Measurements from ENCODE around the gene BAZ1A. TPM values are rescaled to one million over a fixed set of nuclear protein-coding genes. Genes with fewer than 3 reads are reported as not detected.

Gene BAZ1A
- total and polyA plus RNA-seq, 2 of the 8 experiments (the other 6 are each of a cell fraction or from before 2014, with no cell fraction given), result 8.0 to 23.1 TPM

DNA sequence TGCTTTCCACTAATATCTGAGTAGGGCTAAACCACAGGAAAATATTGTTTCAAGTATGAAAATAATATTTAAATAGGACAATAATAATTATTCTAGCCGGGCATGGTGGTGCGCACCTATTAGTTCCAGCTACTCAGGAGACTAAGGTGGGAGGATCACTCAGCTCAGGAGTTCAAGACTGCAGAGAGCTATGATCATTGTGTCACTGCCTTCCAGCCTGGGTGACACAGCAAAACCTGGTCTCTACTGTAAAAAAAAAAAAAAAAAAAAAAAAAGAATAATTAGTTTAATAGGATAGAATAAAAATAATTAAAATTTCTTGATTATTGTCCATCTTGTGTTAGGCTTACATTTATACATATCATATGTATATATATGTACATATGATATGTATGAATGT lies 38.5 kb upstream of the BAZ1A start:
- Histone ChIP-seq H3K4me2 (ENCODE audit: insufficient read depth in 1 of 2, low read depth in 2 of 2, low read length in 2 of 2) (no peak overlapping the region), H2BK120ac (replicated peaks; ENCODE audit: low read depth, low read length) (no peak overlapping the region), H3K14ac (ENCODE audit: insufficient read length) (no peak overlapping the region), H3K18ac (ENCODE audit: extremely low read depth, low read length) (no peak overlapping the region), H3K27me3 (replicated peaks in 1 of 4; ENCODE audit: control insufficient read depth in 3 of 4, extremely low read depth in 1 of 4, insufficient read depth in 3 of 4, low read length in 3 of 4) (no peaks in the 10 kb centered on the region), H2BK5ac (ENCODE audit: low read depth, low read length) (no peak overlapping the region), H2BK12ac (ENCODE audit: low read depth, low read length) (no peak overlapping the region), H3K23me2 (ENCODE audit: low read depth, low read length) (no peaks in the 10 kb centered on the region), H3K9ac (replicated peaks in 1 of 4; ENCODE audit: extremely low read depth in 1 of 4, low read depth in 3 of 4, low read length in 3 of 4) (no peak overlapping the region), H4K20me1 (replicated peaks in 1 of 2; ENCODE audit: control insufficient read depth in 1 of 2, insufficient read depth in 2 of 2, low read length in 2 of 2) (no peaks in the 10 kb centered on the region), H3K79me2 (ENCODE audit: control insufficient read depth in 1 of 2, insufficient read depth in 2 of 2, low read length in 2 of 2) (no peaks in the 10 kb centered on the region), H3K9me3 (ENCODE audit: insufficient read depth in 2 of 2, low read depth in 1 of 2, low read length in 1 of 2) (no peaks in the 10 kb centered on the region), H2AK5ac (ENCODE audit: low read depth, low read length) (no peak overlapping the region), H3K23ac (ENCODE audit: insufficient read length) (no peak overlapping the region), H3K4me1 (replicated peaks in 1 of 4; ENCODE audit: control insufficient read depth in 3 of 4, insufficient read depth in 4 of 4, low read length in 3 of 4) (no peaks in the 10 kb centered on the region), H3K27ac (ENCODE audit: low read depth, low read length) (no peak overlapping the region), H3K36me3 (ENCODE audit: control insufficient read depth in 2 of 4, insufficient read depth in 4 of 4, low read length in 3 of 4) (no peaks in the 10 kb centered on the region), H4K8ac (ENCODE audit: extremely low read depth, insufficient read depth, low read length) (no peak overlapping the region), H4K5ac (ENCODE audit: insufficient read length, low read depth, low read length) (no peak overlapping the region), H2BK15ac (ENCODE audit: low read length) (no peak overlapping the region), H2AFZ (ENCODE audit: low read length) (no peak overlapping the region), H3K4ac (replicated peaks; ENCODE audit: insufficient read length, low read depth, low read length) (no peak overlapping the region), H2BK20ac (ENCODE audit: low read length) (no peak overlapping the region), H3K79me1 (ENCODE audit: low read depth, low read length) (no peaks in the 10 kb centered on the region), H3K4me3 (ENCODE audit: extremely low read depth in 1 of 4, insufficient read depth in 2 of 4, low read depth in 3 of 4, low read length in 4 of 4) (no peak overlapping the region), H3K56ac (replicated peaks; ENCODE audit: insufficient read length, low read depth, low read length) (no peak overlapping the region), H4K91ac (replicated peaks; ENCODE audit: insufficient read length, low read length) (no peak overlapping the region)
- POLR2A ChIA-PET (ENCODE audit: partially characterized antibody), result no interaction called here
- no peak for DNase-seq (ENCODE audit: low read depth in 1 of 2, low spot score in 2 of 2)
- CTCF ChIA-PET (ENCODE audit: partially characterized antibody), result no interaction called here
- FAIRE-seq, result no peak
- 96% methylated on average over 2 of the region's 2 CpGs; no CpG with 5 or more reads in 1 of the 2 experiments for WGBS, 2 experiments (ENCODE audit: extremely low coverage in 1 of 2, insufficient coverage in 1 of 2, insufficient read length in 1 of 2, insufficient replicate concordance in 2 of 2, low coverage in 1 of 2, low lambda C conversion rate in 2 of 2, missing lambda C conversion rate in 1 of 2)
- TF ChIP-seq, protein P1, sequence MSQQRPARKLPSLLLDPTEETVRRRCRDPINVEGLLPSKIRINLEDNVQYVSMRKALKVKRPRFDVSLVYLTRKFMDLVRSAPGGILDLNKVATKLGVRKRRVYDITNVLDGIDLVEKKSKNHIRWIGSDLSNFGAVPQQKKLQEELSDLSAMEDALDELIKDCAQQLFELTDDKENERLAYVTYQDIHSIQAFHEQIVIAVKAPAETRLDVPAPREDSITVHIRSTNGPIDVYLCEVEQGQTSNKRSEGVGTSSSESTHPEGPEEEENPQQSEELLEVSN (IDR thresholded peaks at IDR 0.05), result no peak
- no peak for TF ChIP-seq NANOG (IDR thresholded peaks at IDR 0.05; ENCODE audit: insufficient read depth, low read depth, low read length, poor library complexity, severe bottlenecking)
- TF ChIP-seq SIN3A (conservative IDR thresholded peaks at IDR 0.05 in 1 of 2, IDR thresholded peaks at IDR 0.05 in 1 of 2; ENCODE audit: low read depth in 1 of 2, low read length in 2 of 2), result no peak
- no peak for TF ChIP-seq CBX5 (IDR thresholded peaks at IDR 0.05; ENCODE audit: low read depth, low read length)
- no peak for TF ChIP-seq SP1 (IDR thresholded peaks at IDR 0.05; ENCODE audit: low read depth, low read length)
- no peak for TF ChIP-seq CTBP2 (IDR thresholded peaks at IDR 0.05; ENCODE audit: borderline replicate concordance, insufficient read depth, insufficient read length, low read length)
- TF ChIP-seq, protein P2, sequence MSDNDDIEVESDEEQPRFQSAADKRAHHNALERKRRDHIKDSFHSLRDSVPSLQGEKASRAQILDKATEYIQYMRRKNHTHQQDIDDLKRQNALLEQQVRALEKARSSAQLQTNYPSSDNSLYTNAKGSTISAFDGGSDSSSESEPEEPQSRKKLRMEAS (IDR thresholded peaks at IDR 0.05), result no peak
- TF ChIP-seq, protein P3, sequence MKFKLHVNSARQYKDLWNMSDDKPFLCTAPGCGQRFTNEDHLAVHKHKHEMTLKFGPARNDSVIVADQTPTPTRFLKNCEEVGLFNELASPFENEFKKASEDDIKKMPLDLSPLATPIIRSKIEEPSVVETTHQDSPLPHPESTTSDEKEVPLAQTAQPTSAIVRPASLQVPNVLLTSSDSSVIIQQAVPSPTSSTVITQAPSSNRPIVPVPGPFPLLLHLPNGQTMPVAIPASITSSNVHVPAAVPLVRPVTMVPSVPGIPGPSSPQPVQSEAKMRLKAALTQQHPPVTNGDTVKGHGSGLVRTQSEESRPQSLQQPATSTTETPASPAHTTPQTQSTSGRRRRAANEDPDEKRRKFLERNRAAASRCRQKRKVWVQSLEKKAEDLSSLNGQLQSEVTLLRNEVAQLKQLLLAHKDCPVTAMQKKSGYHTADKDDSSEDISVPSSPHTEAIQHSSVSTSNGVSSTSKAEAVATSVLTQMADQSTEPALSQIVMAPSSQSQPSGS (IDR thresholded peaks at IDR 0.05; ENCODE audit: low read length), result no peak
- no peak for TF ChIP-seq SIX5 (IDR thresholded peaks at IDR 0.05; ENCODE audit: low read depth, low read length)
- TF ChIP-seq, protein P4, sequence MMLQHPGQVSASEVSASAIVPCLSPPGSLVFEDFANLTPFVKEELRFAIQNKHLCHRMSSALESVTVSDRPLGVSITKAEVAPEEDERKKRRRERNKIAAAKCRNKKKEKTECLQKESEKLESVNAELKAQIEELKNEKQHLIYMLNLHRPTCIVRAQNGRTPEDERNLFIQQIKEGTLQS (IDR thresholded peaks at IDR 0.05; ENCODE audit: insufficient read depth, low read depth, low read length), result no peak
- no peak for TF ChIP-seq CEBPB (IDR thresholded peaks at IDR 0.05; ENCODE audit: low read depth, low read length)
